Vagina (tissue), 2 donors: Measurements from ENCODE around the gene TP53RK. TPM values are rescaled to one million over a fixed set of nuclear protein-coding genes. Genes with fewer than 3 reads are reported as not detected.

Experiments used
- DNase-seq, 2 donors: peaks; one replicate each; pipeline ENCODE4 v3.0.0-alpha.2; 2017; ENCODE audit errors: extremely low spot score in 2 of 2
- H3K27ac ChIP-seq: fragments of 200-600 bp; sonication (generic); one replicate; pipeline ENCODE4 v1.5.1; 2019
- H3K27me3 ChIP-seq: fragments of 200-600 bp; sonication (generic); one replicate; pipeline ENCODE4 v1.5.1; 2019
- H3K36me3 ChIP-seq, 2 donors: fragments of 200-600 bp; sonication (generic); one replicate each; pipeline ENCODE4 v1.5.1; 2017 to 2019
- H3K4me1 ChIP-seq: fragments of 200-600 bp; sonication (generic); one replicate; pipeline ENCODE4 v1.5.1; 2019
- H3K4me3 ChIP-seq, 2 donors: fragments of 200-600 bp; sonication (generic); 1 replicate in 1 of 2; 2 replicates in 1 of 2; pipeline ENCODE4 v1.5.1; 2016 to 2019
- H3K9me3 ChIP-seq: fragments of 200-600 bp; sonication (generic); one replicate; pipeline ENCODE4 v1.5.1; 2019
- CTCF ChIP-seq, 3 experiments: fragments of 450-650 bp in 2 of 3; fragments of 200-600 bp in 1 of 3; sonication (generic) in 1 of 3; IDR thresholded peaks; one replicate each; pipeline ENCODE4 v1.5.1; 2017 to 2019; ENCODE audit warnings: antibody characterized with exemption in 3 of 3, mild to moderate bottlenecking in 2 of 3, moderate library complexity in 2 of 3
- POLR2A ChIP-seq, 2 donors: fragments of 450-650 bp; IDR thresholded peaks; one replicate each; pipeline ENCODE4 v1.6.1; 2017; ENCODE audit warnings: antibody characterized with exemption in 2 of 2, mild to moderate bottlenecking in 2 of 2, moderate library complexity in 2 of 2
- POLR2AphosphoS5 ChIP-seq, 2 donors: sonication (generic); formaldehyde crosslinking; IDR thresholded peaks; one replicate each; pipeline ENCODE4 v1.9.0; 2017; ENCODE audit warnings: antibody characterized with exemption in 2 of 2, mild to moderate bottlenecking in 2 of 2, low read depth in 1 of 2; ENCODE audit not compliant: insufficient read depth in 1 of 2
- intact Hi-C: fragments of 100-400 bp; cut with DNase I; formaldehyde crosslinking; loops from one replicate; pipeline ENCODE4 v1.15.1; 2023
- total RNA-seq: library from RNA; depleted of rRNA; stranded (reverse); fragments of >200 nt; gene quantifications from one replicate; pipeline ENCODE4 v1.2.3, GENCODE V29; 2016

The TP53RK gene
- total RNA-seq, 1 donor from 2014 or later, result 27.7 TPM

DNA sequence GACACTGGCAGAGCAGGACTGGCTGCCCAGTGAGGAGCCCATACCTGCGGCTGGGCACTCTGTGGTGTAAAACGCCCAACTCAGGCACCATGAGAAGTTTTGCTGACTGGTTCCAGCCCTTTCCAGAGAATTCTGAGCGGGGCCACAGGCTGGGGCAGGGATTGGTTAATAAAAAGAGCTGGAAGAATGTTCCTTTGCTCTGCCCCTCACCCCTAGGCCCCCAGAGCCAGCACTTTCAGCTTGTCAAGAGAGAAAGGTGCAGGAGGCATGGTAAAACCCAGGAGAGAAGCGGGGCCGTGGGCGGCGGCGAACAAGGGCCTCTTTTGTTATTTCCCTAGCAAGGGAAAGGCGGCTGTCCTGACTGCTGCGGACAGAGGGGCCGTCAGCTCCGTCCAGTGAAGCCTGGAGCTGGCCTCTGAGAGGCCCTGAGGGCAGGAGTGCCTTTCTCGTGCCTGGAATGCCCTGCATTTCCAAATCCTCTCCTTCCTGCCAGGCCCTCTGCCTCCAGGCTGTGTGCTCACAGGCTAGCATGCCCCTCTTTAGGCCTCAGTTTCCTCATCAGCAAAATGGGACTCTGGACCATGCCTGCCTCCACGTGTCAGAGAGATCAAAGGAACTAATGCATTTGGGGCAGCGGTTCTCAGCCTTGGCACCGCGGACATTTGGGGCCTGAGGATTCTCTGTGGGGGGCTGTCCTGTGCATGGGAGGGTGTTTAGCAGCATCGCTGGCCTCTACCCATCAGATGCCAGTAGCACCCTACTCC lies 50.9 kb downstream of the TP53RK start:
- no peaks in the 10 kb centered on the region for H3K9me3 ChIP-seq
- DNase-seq, result peak in 1 of 2 donors; percentile 12
- intact Hi-C loops, result no loop called here
- H3K27ac ChIP-seq, result no peak overlapping the region
- TF ChIP-seq CTCF (IDR thresholded peaks at IDR 0.05) (no peak), POLR2AphosphoS5 (IDR thresholded peaks at IDR 0.05; ENCODE audit: insufficient read depth in 1 of 2, low read depth in 1 of 2) (no peak), POLR2A (IDR thresholded peaks at IDR 0.05) (no peak)
- no peaks in the 10 kb centered on the region for H3K4me1 ChIP-seq
- H3K27me3 ChIP-seq, result no peaks in the 10 kb centered on the region
- no peak overlapping the region for H3K4me3 ChIP-seq
- H3K36me3 ChIP-seq, result no peaks in the 10 kb centered on the region

GRCh38 chr20:46637427-46638133 lies 51.7 kb downstream of the TP53RK start:
- Histone ChIP-seq H3K27ac (no peak overlapping the region), H3K4me1 (no peaks in the 10 kb centered on the region), H3K4me3 (no peak overlapping the region), H3K27me3 (no peaks in the 10 kb centered on the region), H3K9me3 (no peaks in the 10 kb centered on the region), H3K36me3 (no peaks in the 10 kb centered on the region)
- no peak for TF ChIP-seq CTCF (IDR thresholded peaks at IDR 0.05)
- no peak for TF ChIP-seq POLR2AphosphoS5 (IDR thresholded peaks at IDR 0.05; ENCODE audit: insufficient read depth in 1 of 2, low read depth in 1 of 2)
- TF ChIP-seq POLR2A (IDR thresholded peaks at IDR 0.05), result no peak
- peak; percentile 5 to 84 for DNase-seq
- intact Hi-C loops, result no loop called here

DNA sequence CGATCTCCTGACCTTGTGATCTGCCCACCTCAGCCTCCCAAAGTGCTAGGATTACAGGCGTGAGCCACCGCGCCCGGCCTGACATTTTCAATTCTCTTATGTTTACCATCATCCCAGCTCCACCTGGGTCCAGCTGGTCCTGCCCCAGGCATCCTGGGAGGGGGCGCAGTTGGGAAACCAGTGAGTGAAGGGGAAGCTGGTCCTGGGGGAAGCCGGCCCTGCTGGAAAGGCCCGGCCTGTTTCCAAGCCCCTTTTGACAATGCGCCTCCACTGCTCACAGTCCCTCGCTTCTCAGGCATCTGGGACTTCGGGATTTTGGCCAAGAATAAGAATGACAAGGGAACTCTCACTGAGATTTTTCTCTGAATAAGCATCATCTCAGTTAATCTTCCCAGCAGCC lies 52.2 kb downstream of the TP53RK start:
- peak; percentile 22 to 43 for DNase-seq

DNA sequence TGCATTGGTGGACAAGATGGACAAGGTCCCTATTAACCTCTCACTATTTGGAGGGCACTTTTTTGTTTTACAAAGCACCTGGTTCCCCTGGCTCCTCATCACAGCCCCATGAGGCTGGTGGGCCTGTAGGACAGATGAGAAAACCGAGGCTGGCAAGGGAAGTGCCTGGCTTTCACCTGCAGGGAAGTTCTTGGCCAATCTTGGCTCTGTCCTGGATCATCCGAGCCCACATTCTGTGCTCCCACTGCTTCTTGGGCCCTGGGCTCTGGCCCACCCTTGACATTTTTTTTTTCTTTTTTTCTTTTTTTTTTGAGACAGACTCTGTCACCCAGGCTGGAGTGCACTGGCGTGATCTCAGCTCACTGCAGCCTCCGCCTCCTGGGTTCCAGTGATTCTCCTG lies 52.7 kb downstream of the TP53RK start:
- no peaks in the 10 kb centered on the region for H3K36me3 ChIP-seq
- H3K27ac ChIP-seq, result no peak overlapping the region
- intact Hi-C loops, result no loop called here
- H3K9me3 ChIP-seq, result no peaks in the 10 kb centered on the region
- no peak overlapping the region for H3K4me3 ChIP-seq
- DNase-seq, result peak; percentile 31 to 32
- TF ChIP-seq CTCF (IDR thresholded peaks at IDR 0.05), result no peak
- TF ChIP-seq POLR2AphosphoS5 (IDR thresholded peaks at IDR 0.05; ENCODE audit: insufficient read depth in 1 of 2, low read depth in 1 of 2), result no peak
- TF ChIP-seq POLR2A (IDR thresholded peaks at IDR 0.05), result no peak
- no peaks in the 10 kb centered on the region for H3K4me1 ChIP-seq
- H3K27me3 ChIP-seq, result no peaks in the 10 kb centered on the region

More for the DNA sequence above, 52.2 kb downstream of the TP53RK start:
- Histone ChIP-seq H3K27me3 (no peaks in the 10 kb centered on the region), H3K27ac (no peak overlapping the region), H3K9me3 (no peaks in the 10 kb centered on the region), H3K4me1 (no peaks in the 10 kb centered on the region), H3K36me3 (no peaks in the 10 kb centered on the region), H3K4me3 (no peak overlapping the region)
- no peak for TF ChIP-seq CTCF (IDR thresholded peaks at IDR 0.05)
- no peak for TF ChIP-seq POLR2AphosphoS5 (IDR thresholded peaks at IDR 0.05; ENCODE audit: insufficient read depth in 1 of 2, low read depth in 1 of 2)
- no peak for TF ChIP-seq POLR2A (IDR thresholded peaks at IDR 0.05)
- intact Hi-C loops, result no loop called here
